ENCODE measurements around the gene KCNMB2.

DNA sequence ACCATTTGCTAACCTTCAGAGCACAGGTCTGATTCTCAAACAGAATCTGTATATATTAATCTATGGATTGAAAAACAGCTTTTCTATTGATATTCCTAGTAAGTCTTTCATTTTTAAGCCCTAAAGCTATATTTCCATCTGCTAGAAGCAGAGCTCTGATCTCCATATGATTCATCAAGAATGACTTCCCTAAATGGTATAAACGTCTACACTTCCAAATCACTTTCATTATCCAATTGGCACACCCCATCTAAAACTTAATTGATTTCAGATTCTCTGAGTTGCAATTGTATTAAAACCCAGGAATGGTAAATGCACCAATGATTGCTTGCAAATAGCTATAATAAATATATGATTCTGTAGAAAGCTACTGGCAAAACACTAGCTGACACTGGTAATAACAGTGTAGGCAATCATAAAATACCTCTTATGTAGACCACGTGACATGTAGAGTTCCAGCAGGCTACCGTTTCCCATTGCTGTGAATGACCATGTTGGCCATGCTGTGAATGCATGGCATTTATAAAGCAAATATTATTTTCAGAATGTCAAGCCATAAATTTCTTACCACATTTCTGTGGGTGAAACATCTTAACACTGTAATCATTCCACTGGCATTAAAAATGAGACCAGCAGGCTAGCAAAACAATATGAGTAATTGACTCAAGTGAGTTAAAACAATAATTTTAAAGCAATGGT is 309.3 kb downstream of the KCNMB2 start:
- TF ChIP-seq, protein P1, sequence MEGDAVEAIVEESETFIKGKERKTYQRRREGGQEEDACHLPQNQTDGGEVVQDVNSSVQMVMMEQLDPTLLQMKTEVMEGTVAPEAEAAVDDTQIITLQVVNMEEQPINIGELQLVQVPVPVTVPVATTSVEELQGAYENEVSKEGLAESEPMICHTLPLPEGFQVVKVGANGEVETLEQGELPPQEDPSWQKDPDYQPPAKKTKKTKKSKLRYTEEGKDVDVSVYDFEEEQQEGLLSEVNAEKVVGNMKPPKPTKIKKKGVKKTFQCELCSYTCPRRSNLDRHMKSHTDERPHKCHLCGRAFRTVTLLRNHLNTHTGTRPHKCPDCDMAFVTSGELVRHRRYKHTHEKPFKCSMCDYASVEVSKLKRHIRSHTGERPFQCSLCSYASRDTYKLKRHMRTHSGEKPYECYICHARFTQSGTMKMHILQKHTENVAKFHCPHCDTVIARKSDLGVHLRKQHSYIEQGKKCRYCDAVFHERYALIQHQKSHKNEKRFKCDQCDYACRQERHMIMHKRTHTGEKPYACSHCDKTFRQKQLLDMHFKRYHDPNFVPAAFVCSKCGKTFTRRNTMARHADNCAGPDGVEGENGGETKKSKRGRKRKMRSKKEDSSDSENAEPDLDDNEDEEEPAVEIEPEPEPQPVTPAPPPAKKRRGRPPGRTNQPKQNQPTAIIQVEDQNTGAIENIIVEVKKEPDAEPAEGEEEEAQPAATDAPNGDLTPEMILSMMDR (IDR thresholded peaks at IDR 0.05), result no peak
- no peak for TF ChIP-seq POLR2AphosphoS5 (IDR thresholded peaks at IDR 0.05)
